Measurements from ENCODE around the gene ADAMTSL2.

DNA sequence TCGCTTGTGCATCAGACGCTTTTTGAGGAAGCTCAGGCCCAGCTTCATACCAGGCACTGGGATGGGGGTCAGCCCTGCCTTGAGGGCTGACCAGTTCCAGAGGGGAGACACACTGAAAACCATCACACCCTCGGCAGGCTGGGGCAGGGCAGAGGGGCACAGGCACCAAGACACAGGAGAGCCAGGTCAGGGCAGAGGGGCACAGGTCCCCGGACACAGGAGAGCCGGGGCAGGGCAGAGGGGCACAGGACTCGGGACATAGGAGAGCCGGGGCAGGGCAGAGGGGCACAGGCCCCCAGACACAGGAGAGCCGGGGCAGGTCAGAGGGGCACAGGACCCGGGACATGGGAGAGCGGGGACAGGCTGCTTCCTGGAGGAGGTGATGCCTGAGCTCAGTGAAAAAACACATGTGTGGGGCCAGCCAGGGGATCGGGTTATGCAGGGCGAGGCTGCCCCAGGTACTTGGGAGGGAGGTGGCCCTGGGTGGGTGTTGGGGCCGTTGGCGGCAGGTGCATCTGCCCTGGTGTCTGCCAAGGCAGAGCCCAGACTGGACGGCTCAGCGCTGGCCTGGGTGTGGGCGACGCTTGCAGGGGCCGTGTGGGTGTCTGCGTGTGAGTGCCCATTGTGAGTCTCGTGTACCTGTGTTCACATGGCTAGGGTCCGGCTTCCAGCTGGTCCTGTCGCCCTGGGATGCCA lies 40.5 kb upstream of the ADAMTSL2 start:
- TF ChIP-seq, protein P1, sequence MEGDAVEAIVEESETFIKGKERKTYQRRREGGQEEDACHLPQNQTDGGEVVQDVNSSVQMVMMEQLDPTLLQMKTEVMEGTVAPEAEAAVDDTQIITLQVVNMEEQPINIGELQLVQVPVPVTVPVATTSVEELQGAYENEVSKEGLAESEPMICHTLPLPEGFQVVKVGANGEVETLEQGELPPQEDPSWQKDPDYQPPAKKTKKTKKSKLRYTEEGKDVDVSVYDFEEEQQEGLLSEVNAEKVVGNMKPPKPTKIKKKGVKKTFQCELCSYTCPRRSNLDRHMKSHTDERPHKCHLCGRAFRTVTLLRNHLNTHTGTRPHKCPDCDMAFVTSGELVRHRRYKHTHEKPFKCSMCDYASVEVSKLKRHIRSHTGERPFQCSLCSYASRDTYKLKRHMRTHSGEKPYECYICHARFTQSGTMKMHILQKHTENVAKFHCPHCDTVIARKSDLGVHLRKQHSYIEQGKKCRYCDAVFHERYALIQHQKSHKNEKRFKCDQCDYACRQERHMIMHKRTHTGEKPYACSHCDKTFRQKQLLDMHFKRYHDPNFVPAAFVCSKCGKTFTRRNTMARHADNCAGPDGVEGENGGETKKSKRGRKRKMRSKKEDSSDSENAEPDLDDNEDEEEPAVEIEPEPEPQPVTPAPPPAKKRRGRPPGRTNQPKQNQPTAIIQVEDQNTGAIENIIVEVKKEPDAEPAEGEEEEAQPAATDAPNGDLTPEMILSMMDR (IDR thresholded peaks at IDR 0.05; ENCODE audit: low read depth, low read length) = no peak
- no peak for TF ChIP-seq EZH2phosphoT487 (IDR thresholded peaks at IDR 0.05; ENCODE audit: low read depth)
